WI38 (cell line): ENCODE measurements around the gene BUB1B.

ENCODE experiments used
- H3K4me3 ChIP-seq: 2 replicates; pipeline ENCODE4 v1.5.1; 2011; ENCODE audit warnings: low read depth, mild to moderate bottlenecking, control low read depth, low read length
- CTCF ChIP-seq: IDR thresholded peaks from 2 replicates; pipeline ENCODE4 v1.5.1; 2012; ENCODE audit warnings: low read depth, mild to moderate bottlenecking, control low read depth, low read length

Gene BUB1B

GRCh38 chr15:40250771-40251483 lies 90.1 kb downstream of the BUB1B start:
- no peak for TF ChIP-seq CTCF
- no peak overlapping the region for H3K4me3 ChIP-seq

GRCh38 chr15:40251486-40252140 lies 90.7 kb downstream of the BUB1B start:
- no peak for TF ChIP-seq CTCF
- H3K4me3 ChIP-seq: no peak overlapping the region

- no peak overlapping the region for H3K4me3 ChIP-seq
These were observed 91.2 kb downstream of the BUB1B start for GRCh38 chr15:40252141-40252437.

GRCh38 chr15:40252438-40253166 lies 91.7 kb downstream of the BUB1B start:
- peak overlapping the region; percentile 39 for H3K4me3 ChIP-seq
- no peak for TF ChIP-seq CTCF

More at GRCh38 chr15:40252141-40252437, 91.2 kb downstream of the BUB1B start:
- no peak for TF ChIP-seq CTCF

GRCh38 chr15:40253167-40253790 lies 92.4 kb downstream of the BUB1B start:
- peak overlapping the region; percentile 39 for H3K4me3 ChIP-seq
- no peak for TF ChIP-seq CTCF

GRCh38 chr15:40254452-40254851 lies 93.6 kb downstream of the BUB1B start:
- no peak overlapping the region for H3K4me3 ChIP-seq
- TF ChIP-seq CTCF: no peak
